ENCODE results near the gene SYNGAP1. TPM values are rescaled to one million over a fixed set of nuclear protein-coding genes. Genes with fewer than 3 reads are reported as not detected.
"Not testable (repeated sequence)": the region's sequence is repeated elsewhere in the genome, so short reads cannot be mapped to it uniquely, and the experiment has no call there.

Gene SYNGAP1
- total RNA-seq, 1 donor from 2014 or later, result 36.1 TPM

DNA sequence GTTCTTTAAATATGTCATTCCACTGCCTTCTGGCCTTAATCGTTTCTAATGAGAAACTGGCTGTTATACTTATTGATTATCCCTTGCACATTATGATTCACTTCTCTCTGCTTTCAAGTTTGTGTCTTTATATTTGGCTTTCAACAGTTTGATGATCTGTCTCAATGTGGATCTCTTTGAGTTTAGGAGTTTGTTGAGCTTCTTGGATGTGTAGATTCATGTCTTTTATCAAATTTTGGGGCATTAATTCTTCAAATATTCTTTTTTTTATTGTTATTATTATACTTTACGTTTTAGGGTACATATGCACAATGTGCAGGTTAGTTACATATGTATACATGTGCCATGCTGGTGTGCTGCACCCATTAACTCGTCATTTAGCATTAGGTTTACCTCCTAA is 63.8 kb downstream of the SYNGAP1 start:
- peaks cover 1% of the 10 kb centered on the region for H3K27me3 ChIP-seq (ENCODE audit: insufficient read depth, low read length)
- peaks cover 8% of the 10 kb centered on the region for H3K27me3 Mint-ChIP-seq (ENCODE audit: low read depth, unreplicated experiment)
- H3K4me3 Mint-ChIP-seq (ENCODE audit: unreplicated experiment), result no peak overlapping the region
- no peak overlapping the region for H3K4me2 ChIP-seq (ENCODE audit: low read length)
- no peaks in the 10 kb centered on the region for H3K4me1 Mint-ChIP-seq (ENCODE audit: low read depth, unreplicated experiment)
- no peaks in the 10 kb centered on the region for H3K36me3 ChIP-seq (ENCODE audit: insufficient read depth, low read length)
- FAIRE-seq (no peak), DNase-seq (ENCODE audit: low read depth) (no peak)
- no peaks in the 10 kb centered on the region for H3K9me3 Mint-ChIP-seq (ENCODE audit: unreplicated experiment)
- no peaks in the 10 kb centered on the region for H3K9me3 ChIP-seq (ENCODE audit: insufficient read depth, low read depth, low read length)
- TF ChIP-seq EZH2 (IDR thresholded peaks at IDR 0.05; ENCODE audit: insufficient read depth, low read length), result no peak
- TF ChIP-seq, protein P1, sequence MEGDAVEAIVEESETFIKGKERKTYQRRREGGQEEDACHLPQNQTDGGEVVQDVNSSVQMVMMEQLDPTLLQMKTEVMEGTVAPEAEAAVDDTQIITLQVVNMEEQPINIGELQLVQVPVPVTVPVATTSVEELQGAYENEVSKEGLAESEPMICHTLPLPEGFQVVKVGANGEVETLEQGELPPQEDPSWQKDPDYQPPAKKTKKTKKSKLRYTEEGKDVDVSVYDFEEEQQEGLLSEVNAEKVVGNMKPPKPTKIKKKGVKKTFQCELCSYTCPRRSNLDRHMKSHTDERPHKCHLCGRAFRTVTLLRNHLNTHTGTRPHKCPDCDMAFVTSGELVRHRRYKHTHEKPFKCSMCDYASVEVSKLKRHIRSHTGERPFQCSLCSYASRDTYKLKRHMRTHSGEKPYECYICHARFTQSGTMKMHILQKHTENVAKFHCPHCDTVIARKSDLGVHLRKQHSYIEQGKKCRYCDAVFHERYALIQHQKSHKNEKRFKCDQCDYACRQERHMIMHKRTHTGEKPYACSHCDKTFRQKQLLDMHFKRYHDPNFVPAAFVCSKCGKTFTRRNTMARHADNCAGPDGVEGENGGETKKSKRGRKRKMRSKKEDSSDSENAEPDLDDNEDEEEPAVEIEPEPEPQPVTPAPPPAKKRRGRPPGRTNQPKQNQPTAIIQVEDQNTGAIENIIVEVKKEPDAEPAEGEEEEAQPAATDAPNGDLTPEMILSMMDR (IDR thresholded peaks at IDR 0.05; ENCODE audit: insufficient read depth, low read depth, low read length), result no peak
- H3K4me3 ChIP-seq (ENCODE audit: insufficient read depth, low read depth, low read length), result no peak overlapping the region
- no peaks in the 10 kb centered on the region for H3K36me3 Mint-ChIP-seq (ENCODE audit: low read depth, unreplicated experiment)
- H2AFZ ChIP-seq (ENCODE audit: low read depth, low read length), result no peak overlapping the region
- no peaks in the 10 kb centered on the region for H3K79me2 ChIP-seq (ENCODE audit: insufficient read depth, low read length)
- H3K4me1 ChIP-seq (ENCODE audit: insufficient read depth, low read length), result no peaks in the 10 kb centered on the region
- H3K27ac Mint-ChIP-seq (ENCODE audit: unreplicated experiment), result no peak overlapping the region
- no peak overlapping the region for H3K9ac ChIP-seq (ENCODE audit: low read length)
- H4K20me1 ChIP-seq (ENCODE audit: insufficient read depth, low read length), result no peaks in the 10 kb centered on the region
- no peak overlapping the region for H3K27ac ChIP-seq (ENCODE audit: low read depth, low read length)

DNA sequence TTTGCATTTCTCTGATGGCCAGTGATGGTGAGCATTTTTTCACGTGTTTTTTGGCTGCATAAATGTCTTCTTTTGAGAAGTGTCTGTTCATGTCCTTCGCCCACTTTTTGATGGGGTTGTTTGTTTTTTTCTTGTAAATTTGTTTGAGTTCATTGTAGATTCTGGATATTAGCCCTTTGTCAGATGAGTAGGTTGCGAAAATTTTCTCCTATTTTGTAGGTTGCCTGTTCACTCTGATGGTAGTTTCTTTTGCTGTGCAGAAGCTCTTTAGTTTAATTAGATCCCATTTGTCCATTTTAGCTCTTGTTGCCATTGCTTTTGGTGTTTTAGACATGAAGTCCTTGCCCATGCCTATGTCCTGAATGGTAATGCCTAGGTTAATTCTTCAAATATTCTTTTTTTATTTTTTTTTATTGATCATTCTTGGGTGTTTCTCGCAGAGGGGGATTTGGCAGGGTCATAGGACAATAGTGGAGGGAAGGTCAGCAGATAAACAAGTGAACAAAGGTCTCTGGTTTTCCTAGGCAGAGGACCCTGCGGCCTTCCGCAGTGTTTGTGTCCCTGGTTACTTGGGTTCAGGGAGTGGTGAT is 64.9 kb downstream of the SYNGAP1 start:
- not testable (repeated sequence) for H3K9me3 Mint-ChIP-seq (ENCODE audit: unreplicated experiment); H4K20me1 ChIP-seq (ENCODE audit: insufficient read depth, low read length); H3K79me2 ChIP-seq (ENCODE audit: insufficient read depth, low read length); H3K9ac ChIP-seq (ENCODE audit: low read length); H3K4me2 ChIP-seq (ENCODE audit: low read length); H3K36me3 Mint-ChIP-seq (ENCODE audit: low read depth, unreplicated experiment); H3K27me3 Mint-ChIP-seq (ENCODE audit: low read depth, unreplicated experiment); H3K4me1 ChIP-seq (ENCODE audit: insufficient read depth, low read length); H3K4me3 Mint-ChIP-seq (ENCODE audit: unreplicated experiment); H3K27ac ChIP-seq (ENCODE audit: low read depth, low read length); DNase-seq (ENCODE audit: low read depth); H3K4me3 ChIP-seq (ENCODE audit: insufficient read depth, low read depth, low read length); H3K9me3 ChIP-seq (ENCODE audit: insufficient read depth, low read depth, low read length); H3K36me3 ChIP-seq (ENCODE audit: insufficient read depth, low read length); H3K27me3 ChIP-seq (ENCODE audit: insufficient read depth, low read length); H3K27ac Mint-ChIP-seq (ENCODE audit: unreplicated experiment); H2AFZ ChIP-seq (ENCODE audit: low read depth, low read length); H3K4me1 Mint-ChIP-seq (ENCODE audit: low read depth, unreplicated experiment); FAIRE-seq

DNA sequence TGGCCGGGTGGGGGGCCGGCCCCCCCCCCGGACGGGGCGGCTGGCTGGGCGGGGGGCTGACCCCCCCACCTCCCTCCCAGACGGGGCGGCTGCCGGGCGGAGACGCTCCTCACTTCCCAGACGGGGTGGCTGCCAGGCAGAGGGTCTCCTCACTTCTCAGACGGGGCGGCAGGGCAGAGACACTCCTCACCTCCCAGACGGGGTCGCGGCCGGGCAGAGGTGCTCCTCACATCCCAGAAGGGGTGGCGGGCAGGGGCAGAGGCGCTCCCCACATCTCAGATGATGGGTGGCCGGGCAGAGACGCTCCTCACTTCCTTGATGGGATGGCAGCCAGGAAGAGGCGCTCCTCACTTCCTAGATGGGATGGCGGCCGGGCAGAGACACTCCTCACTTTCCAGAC is 65.8 kb downstream of the SYNGAP1 start:
- H3K9ac ChIP-seq (ENCODE audit: low read length); H3K27me3 ChIP-seq (ENCODE audit: insufficient read depth, low read length); FAIRE-seq; H3K4me1 Mint-ChIP-seq (ENCODE audit: low read depth, unreplicated experiment); H3K36me3 Mint-ChIP-seq (ENCODE audit: low read depth, unreplicated experiment); H3K27ac ChIP-seq (ENCODE audit: low read depth, low read length); DNase-seq (ENCODE audit: low read depth); H3K4me3 Mint-ChIP-seq (ENCODE audit: unreplicated experiment); H3K9me3 Mint-ChIP-seq (ENCODE audit: unreplicated experiment); H4K20me1 ChIP-seq (ENCODE audit: insufficient read depth, low read length); H3K36me3 ChIP-seq (ENCODE audit: insufficient read depth, low read length); H3K79me2 ChIP-seq (ENCODE audit: insufficient read depth, low read length); H3K9me3 ChIP-seq (ENCODE audit: insufficient read depth, low read depth, low read length); H2AFZ ChIP-seq (ENCODE audit: low read depth, low read length); H3K4me3 ChIP-seq (ENCODE audit: insufficient read depth, low read depth, low read length); H3K4me1 ChIP-seq (ENCODE audit: insufficient read depth, low read length); H3K27me3 Mint-ChIP-seq (ENCODE audit: low read depth, unreplicated experiment); H3K4me2 ChIP-seq (ENCODE audit: low read length); H3K27ac Mint-ChIP-seq (ENCODE audit: unreplicated experiment): not testable (repeated sequence)
